WTC11 (cell line): ENCODE measurements around the gene KLHL14. TPM values are rescaled to one million over a fixed set of nuclear protein-coding genes. Genes with fewer than 3 reads are reported as not detected.

ENCODE experiments used
- ATAC-seq: fragments of 200-7000 bp; cut with Tn5 transposase; 2 replicates; pipeline ENCODE4 v1.10.0; 2021; ENCODE audit warnings: mild to moderate bottlenecking, moderate library complexity
- CTCF ChIA-PET: fragments of 300-600 bp; sonication (Branson Sonifier 250); formaldehyde crosslinking; loops from one replicate; lab custom pipeline; 2021; ENCODE audit warnings: antibody characterized with exemption; lab: Charles Lee
- POLR2A ChIA-PET: fragments of 350-600 bp; sonication (Branson Sonifier 250); formaldehyde crosslinking; loops from one replicate; lab custom pipeline; 2021; ENCODE audit warnings: antibody characterized with exemption; lab: Charles Lee
- DNase-seq: peaks from one replicate; pipeline ENCODE4 v3.0.0; 2021; ENCODE audit warnings: low spot score
- H3K27ac Mint-ChIP-seq: 2 replicates; pipeline ENCODE4 v1.8.0; 2021; ENCODE audit warnings: mixed read lengths
- H3K27me3 Mint-ChIP-seq: 2 replicates; pipeline ENCODE4 v1.8.0; 2021; ENCODE audit warnings: low read depth, mild to moderate bottlenecking, moderate library complexity, mixed read lengths
- H3K36me3 Mint-ChIP-seq: 2 replicates; pipeline ENCODE4 v1.8.0; 2021; ENCODE audit warnings: mixed read lengths
- H3K4me1 Mint-ChIP-seq: 2 replicates; pipeline ENCODE4 v1.8.0; 2022; ENCODE audit warnings: mixed read lengths
- H3K4me3 Mint-ChIP-seq: 2 replicates; pipeline ENCODE4 v1.8.0; 2021; ENCODE audit warnings: mild to moderate bottlenecking, moderate library complexity, mixed read lengths
- H3K9me3 Mint-ChIP-seq: 2 replicates; pipeline ENCODE4 v1.8.0; 2021; ENCODE audit warnings: mixed read lengths
- CREB1 ChIP-seq: sonication (generic); formaldehyde crosslinking; IDR thresholded peaks from 2 replicates; pipeline ENCODE4 v1.8.0; 2023; ENCODE audit warnings: mild to moderate bottlenecking, missing genetic modification reagents
- EMX1 ChIP-seq: fragments of 250-450 bp; sonication (Bioruptor Pico); IDR thresholded peaks from 2 replicates; pipeline ENCODE4 v1.8.0; 2021; ENCODE audit warnings: mild to moderate bottlenecking
- ESRRA ChIP-seq: sonication (generic); formaldehyde crosslinking; IDR thresholded peaks from 2 replicates; pipeline ENCODE4 v1.8.1; 2022; ENCODE audit warnings: mild to moderate bottlenecking, missing genetic modification reagents, borderline replicate concordance
- ETV6 ChIP-seq: sonication (generic); formaldehyde crosslinking; IDR thresholded peaks from 2 replicates; pipeline ENCODE4 v1.8.1; 2022; ENCODE audit warnings: mild to moderate bottlenecking, missing genetic modification reagents
- GRHL2 ChIP-seq: fragments of 250-450 bp; sonication (Bioruptor Pico); IDR thresholded peaks from 2 replicates; pipeline ENCODE4 v1.8.0; 2022; ENCODE audit warnings: mild to moderate bottlenecking, moderate library complexity; ENCODE audit not compliant: insufficient replicate concordance, severe bottlenecking
- JAZF1 ChIP-seq: fragments of 250-450 bp; sonication (Bioruptor Pico); IDR thresholded peaks from 2 replicates; pipeline ENCODE4 v1.9.0; 2021; ENCODE audit warnings: moderate library complexity, mild to moderate bottlenecking, inconsistent platforms
- NFATC4 ChIP-seq: fragments of 250-450 bp; sonication (Bioruptor Pico); IDR thresholded peaks from 2 replicates; pipeline ENCODE4 v1.9.0; 2021; ENCODE audit warnings: mild to moderate bottlenecking
- NFE2L1 ChIP-seq: sonication (generic); formaldehyde crosslinking; IDR thresholded peaks from 2 replicates; pipeline ENCODE4 v1.8.1; 2023; ENCODE audit warnings: missing genetic modification reagents
- OVOL2 ChIP-seq: fragments of 250-450 bp; sonication (Bioruptor Pico); IDR thresholded peaks from 2 replicates; pipeline ENCODE4 v1.9.0; 2021; ENCODE audit warnings: mild to moderate bottlenecking, borderline replicate concordance
- TEAD4 ChIP-seq: sonication (generic); formaldehyde crosslinking; IDR thresholded peaks from 2 replicates; pipeline ENCODE4 v1.8.0; 2022; ENCODE audit warnings: mild to moderate bottlenecking, missing genetic modification reagents
- ZNF232 ChIP-seq: sonication (generic); formaldehyde crosslinking; IDR thresholded peaks from 2 replicates; pipeline ENCODE4 v1.8.0; 2022; ENCODE audit warnings: mild to moderate bottlenecking, missing genetic modification reagents
- ZNF317 ChIP-seq: sonication (generic); formaldehyde crosslinking; IDR thresholded peaks from 2 replicates; pipeline ENCODE4 v1.8.1; 2023; ENCODE audit warnings: low read depth, mild to moderate bottlenecking, moderate library complexity, missing genetic modification reagents, borderline replicate concordance
- ZNF671 ChIP-seq: fragments of 250-450 bp; sonication (Bioruptor Pico); IDR thresholded peaks from 2 replicates; pipeline ENCODE4 v1.8.0; 2021; ENCODE audit warnings: mild to moderate bottlenecking
- total RNA-seq: library from RNA; stranded (reverse); gene quantifications from 3 replicates; pipeline ENCODE4 v1.2.3, GENCODE V29; 2021
- TF ChIP-seq, protein P1 (sequence below): sonication (generic); formaldehyde crosslinking; IDR thresholded peaks from 2 replicates; pipeline ENCODE4 v1.8.1; 2023; ENCODE audit warnings: mild to moderate bottlenecking, missing genetic modification reagents
- TF ChIP-seq, protein P2 (sequence below): sonication (generic); formaldehyde crosslinking; IDR thresholded peaks from 2 replicates; pipeline ENCODE4 v1.8.0; 2022; ENCODE audit warnings: mild to moderate bottlenecking, missing genetic modification reagents
- TF ChIP-seq, protein P3 (sequence below): sonication (generic); formaldehyde crosslinking; IDR thresholded peaks from 2 replicates; pipeline ENCODE4 v1.8.1; 2023; ENCODE audit warnings: mild to moderate bottlenecking, missing genetic modification reagents, moderate library complexity
- TF ChIP-seq, protein P4 (sequence below): fragments of 250-450 bp; sonication (Bioruptor Pico); IDR thresholded peaks from 2 replicates; pipeline ENCODE4 v1.9.0; 2021; ENCODE audit warnings: mild to moderate bottlenecking, borderline replicate concordance
- TF ChIP-seq, protein P5 (sequence below): sonication (generic); formaldehyde crosslinking; IDR thresholded peaks from 2 replicates; pipeline ENCODE4 v1.8.0; 2022; ENCODE audit warnings: mild to moderate bottlenecking, missing genetic modification reagents
- TF ChIP-seq, protein P6 (sequence below): fragments of 200-600 bp; IDR thresholded peaks from 2 replicates; pipeline ENCODE4 v1.8.0; 2022; ENCODE audit warnings: antibody characterized with exemption

The KLHL14 gene
- total RNA-seq, 1 experiment from 2014 or later, result 4.3 TPM

DNA sequence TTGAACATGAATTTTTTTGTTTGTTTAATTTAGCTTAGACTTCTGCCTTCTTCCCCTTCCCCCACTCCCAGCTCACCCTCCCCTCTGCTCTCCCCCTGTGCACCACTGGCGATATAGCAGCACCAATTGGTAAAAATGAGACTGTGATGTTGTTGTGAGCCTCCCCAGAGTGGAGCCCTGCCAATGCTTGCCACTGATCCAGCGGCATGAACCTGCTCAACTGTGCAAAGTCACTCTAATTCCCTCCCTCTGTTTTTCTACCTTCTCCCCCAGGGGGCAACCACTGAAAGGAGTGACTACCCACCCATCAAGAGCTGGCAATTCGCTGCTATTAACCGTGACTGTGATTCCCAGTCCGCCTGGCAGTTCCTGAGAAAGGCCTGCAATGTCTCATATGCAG is 30.2 kb downstream of the KLHL14 start:
- Mint-ChIP-seq H3K9me3 (no peaks in the 10 kb centered on the region), H3K4me1 (peaks cover 42% of the 10 kb centered on the region), H3K4me3 (no peak overlapping the region), H3K27me3 (no peaks in the 10 kb centered on the region), H3K36me3 (no peaks in the 10 kb centered on the region), H3K27ac (peak overlapping the region; percentile 61)
- ATAC-seq, result peak; percentile 82
- DNase-seq, result peak; percentile 10
- no peak for TF ChIP-seq JAZF1 (CRISPR knock-in tag)
- no peak for TF ChIP-seq GRHL2 (CRISPR knock-in tag)
- no peak for TF ChIP-seq OVOL2 (CRISPR knock-in tag)
- TF ChIP-seq, protein P1, sequence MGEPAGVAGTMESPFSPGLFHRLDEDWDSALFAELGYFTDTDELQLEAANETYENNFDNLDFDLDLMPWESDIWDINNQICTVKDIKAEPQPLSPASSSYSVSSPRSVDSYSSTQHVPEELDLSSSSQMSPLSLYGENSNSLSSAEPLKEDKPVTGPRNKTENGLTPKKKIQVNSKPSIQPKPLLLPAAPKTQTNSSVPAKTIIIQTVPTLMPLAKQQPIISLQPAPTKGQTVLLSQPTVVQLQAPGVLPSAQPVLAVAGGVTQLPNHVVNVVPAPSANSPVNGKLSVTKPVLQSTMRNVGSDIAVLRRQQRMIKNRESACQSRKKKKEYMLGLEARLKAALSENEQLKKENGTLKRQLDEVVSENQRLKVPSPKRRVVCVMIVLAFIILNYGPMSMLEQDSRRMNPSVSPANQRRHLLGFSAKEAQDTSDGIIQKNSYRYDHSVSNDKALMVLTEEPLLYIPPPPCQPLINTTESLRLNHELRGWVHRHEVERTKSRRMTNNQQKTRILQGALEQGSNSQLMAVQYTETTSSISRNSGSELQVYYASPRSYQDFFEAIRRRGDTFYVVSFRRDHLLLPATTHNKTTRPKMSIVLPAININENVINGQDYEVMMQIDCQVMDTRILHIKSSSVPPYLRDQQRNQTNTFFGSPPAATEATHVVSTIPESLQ (CRISPR knock-in tag), result no peak
- TF ChIP-seq NFE2L1 (CRISPR knock-in tag), result no peak
- TF ChIP-seq, protein P2, sequence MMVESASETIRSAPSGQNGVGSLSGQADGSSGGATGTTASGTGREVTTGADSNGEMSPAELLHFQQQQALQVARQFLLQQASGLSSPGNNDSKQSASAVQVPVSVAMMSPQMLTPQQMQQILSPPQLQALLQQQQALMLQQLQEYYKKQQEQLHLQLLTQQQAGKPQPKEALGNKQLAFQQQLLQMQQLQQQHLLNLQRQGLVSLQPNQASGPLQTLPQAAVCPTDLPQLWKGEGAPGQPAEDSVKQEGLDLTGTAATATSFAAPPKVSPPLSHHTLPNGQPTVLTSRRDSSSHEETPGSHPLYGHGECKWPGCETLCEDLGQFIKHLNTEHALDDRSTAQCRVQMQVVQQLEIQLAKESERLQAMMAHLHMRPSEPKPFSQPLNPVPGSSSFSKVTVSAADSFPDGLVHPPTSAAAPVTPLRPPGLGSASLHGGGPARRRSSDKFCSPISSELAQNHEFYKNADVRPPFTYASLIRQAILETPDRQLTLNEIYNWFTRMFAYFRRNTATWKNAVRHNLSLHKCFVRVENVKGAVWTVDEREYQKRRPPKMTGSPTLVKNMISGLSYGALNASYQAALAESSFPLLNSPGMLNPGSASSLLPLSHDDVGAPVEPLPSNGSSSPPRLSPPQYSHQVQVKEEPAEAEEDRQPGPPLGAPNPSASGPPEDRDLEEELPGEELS (CRISPR knock-in tag), result no peak
- TF ChIP-seq, protein P3, sequence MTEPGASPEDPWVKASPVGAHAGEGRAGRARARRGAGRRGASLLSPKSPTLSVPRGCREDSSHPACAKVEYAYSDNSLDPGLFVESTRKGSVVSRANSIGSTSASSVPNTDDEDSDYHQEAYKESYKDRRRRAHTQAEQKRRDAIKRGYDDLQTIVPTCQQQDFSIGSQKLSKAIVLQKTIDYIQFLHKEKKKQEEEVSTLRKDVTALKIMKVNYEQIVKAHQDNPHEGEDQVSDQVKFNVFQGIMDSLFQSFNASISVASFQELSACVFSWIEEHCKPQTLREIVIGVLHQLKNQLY (CRISPR knock-in tag), result no peak
- TF ChIP-seq EMX1 (CRISPR knock-in tag), result no peak
- TF ChIP-seq ESRRA, result no peak
- no peak for TF ChIP-seq CREB1 (CRISPR knock-in tag)
- TF ChIP-seq NFATC4, result no peak
- no peak for TF ChIP-seq TEAD4 (CRISPR knock-in tag)
- no peak for TF ChIP-seq ZNF671 (CRISPR knock-in tag)
- TF ChIP-seq ZNF317, result no peak
- TF ChIP-seq, protein P4, sequence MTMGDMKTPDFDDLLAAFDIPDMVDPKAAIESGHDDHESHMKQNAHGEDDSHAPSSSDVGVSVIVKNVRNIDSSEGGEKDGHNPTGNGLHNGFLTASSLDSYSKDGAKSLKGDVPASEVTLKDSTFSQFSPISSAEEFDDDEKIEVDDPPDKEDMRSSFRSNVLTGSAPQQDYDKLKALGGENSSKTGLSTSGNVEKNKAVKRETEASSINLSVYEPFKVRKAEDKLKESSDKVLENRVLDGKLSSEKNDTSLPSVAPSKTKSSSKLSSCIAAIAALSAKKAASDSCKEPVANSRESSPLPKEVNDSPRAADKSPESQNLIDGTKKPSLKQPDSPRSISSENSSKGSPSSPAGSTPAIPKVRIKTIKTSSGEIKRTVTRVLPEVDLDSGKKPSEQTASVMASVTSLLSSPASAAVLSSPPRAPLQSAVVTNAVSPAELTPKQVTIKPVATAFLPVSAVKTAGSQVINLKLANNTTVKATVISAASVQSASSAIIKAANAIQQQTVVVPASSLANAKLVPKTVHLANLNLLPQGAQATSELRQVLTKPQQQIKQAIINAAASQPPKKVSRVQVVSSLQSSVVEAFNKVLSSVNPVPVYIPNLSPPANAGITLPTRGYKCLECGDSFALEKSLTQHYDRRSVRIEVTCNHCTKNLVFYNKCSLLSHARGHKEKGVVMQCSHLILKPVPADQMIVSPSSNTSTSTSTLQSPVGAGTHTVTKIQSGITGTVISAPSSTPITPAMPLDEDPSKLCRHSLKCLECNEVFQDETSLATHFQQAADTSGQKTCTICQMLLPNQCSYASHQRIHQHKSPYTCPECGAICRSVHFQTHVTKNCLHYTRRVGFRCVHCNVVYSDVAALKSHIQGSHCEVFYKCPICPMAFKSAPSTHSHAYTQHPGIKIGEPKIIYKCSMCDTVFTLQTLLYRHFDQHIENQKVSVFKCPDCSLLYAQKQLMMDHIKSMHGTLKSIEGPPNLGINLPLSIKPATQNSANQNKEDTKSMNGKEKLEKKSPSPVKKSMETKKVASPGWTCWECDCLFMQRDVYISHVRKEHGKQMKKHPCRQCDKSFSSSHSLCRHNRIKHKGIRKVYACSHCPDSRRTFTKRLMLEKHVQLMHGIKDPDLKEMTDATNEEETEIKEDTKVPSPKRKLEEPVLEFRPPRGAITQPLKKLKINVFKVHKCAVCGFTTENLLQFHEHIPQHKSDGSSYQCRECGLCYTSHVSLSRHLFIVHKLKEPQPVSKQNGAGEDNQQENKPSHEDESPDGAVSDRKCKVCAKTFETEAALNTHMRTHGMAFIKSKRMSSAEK (CRISPR knock-in tag), result no peak
- TF ChIP-seq ZNF232 (CRISPR knock-in tag), result no peak
- no peak for TF ChIP-seq ETV6
- TF ChIP-seq, protein P5, sequence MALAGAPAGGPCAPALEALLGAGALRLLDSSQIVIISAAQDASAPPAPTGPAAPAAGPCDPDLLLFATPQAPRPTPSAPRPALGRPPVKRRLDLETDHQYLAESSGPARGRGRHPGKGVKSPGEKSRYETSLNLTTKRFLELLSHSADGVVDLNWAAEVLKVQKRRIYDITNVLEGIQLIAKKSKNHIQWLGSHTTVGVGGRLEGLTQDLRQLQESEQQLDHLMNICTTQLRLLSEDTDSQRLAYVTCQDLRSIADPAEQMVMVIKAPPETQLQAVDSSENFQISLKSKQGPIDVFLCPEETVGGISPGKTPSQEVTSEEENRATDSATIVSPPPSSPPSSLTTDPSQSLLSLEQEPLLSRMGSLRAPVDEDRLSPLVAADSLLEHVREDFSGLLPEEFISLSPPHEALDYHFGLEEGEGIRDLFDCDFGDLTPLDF (CRISPR knock-in tag), result no peak
- TF ChIP-seq, protein P6, sequence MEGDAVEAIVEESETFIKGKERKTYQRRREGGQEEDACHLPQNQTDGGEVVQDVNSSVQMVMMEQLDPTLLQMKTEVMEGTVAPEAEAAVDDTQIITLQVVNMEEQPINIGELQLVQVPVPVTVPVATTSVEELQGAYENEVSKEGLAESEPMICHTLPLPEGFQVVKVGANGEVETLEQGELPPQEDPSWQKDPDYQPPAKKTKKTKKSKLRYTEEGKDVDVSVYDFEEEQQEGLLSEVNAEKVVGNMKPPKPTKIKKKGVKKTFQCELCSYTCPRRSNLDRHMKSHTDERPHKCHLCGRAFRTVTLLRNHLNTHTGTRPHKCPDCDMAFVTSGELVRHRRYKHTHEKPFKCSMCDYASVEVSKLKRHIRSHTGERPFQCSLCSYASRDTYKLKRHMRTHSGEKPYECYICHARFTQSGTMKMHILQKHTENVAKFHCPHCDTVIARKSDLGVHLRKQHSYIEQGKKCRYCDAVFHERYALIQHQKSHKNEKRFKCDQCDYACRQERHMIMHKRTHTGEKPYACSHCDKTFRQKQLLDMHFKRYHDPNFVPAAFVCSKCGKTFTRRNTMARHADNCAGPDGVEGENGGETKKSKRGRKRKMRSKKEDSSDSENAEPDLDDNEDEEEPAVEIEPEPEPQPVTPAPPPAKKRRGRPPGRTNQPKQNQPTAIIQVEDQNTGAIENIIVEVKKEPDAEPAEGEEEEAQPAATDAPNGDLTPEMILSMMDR, result no peak
- ChIA-PET POLR2A (no interaction called here), CTCF (interaction anchor here (1.6 kb wide), 1 partner anchor 28 kb away, joined by 6 read pairs; no protein-coding TSS in a partner anchor)
